OCI-LY3 (cell line): ENCODE measurements around the gene NMT1.

Experiments used
- H2AFZ ChIP-seq: fragments of 200-600, 300-600 bp; shearing (Covaris generic); 2 replicates; pipeline ENCODE4 v1.6.0; 2014; ENCODE audit warnings: antibody characterized with exemption, low read depth, low read length
- H3K27ac ChIP-seq: fragments of 200-600, 300-600 bp; sonication (generic); 2 replicates; pipeline ENCODE4 v1.5.1; 2014; ENCODE audit warnings: mild to moderate bottlenecking, low read length, moderate library complexity, mixed read lengths
- H3K27me3 ChIP-seq: fragments of 200-600, 300-600 bp; sonication (generic); 2 replicates; pipeline ENCODE4 v1.6.1; 2014; ENCODE audit warnings: low read depth, low read length, mixed read lengths
- H3K36me3 ChIP-seq: fragments of 200-600, 300-600 bp; sonication (generic); replicated peaks from 2 replicates; pipeline ENCODE3; 2014; ENCODE audit warnings: low read depth, low read length, mixed read lengths
- H3K4me1 ChIP-seq: fragments of 300-600, 200-600 bp; sonication (generic); 2 replicates; pipeline ENCODE4 v1.6.1; 2014; ENCODE audit warnings: low read length, mixed read lengths
- H3K4me2 ChIP-seq: fragments of 200-600, 300-600 bp; sonication (generic); 2 replicates; pipeline ENCODE4 v1.6.1; 2014; ENCODE audit warnings: low read length, mixed read lengths
- H3K4me3 ChIP-seq: fragments of 300-600, 200-600 bp; sonication (generic); 2 replicates; pipeline ENCODE4 v1.5.1; 2014; ENCODE audit warnings: antibody characterized with exemption, mild to moderate bottlenecking, low read length, moderate library complexity
- H3K79me2 ChIP-seq: fragments of 300-600, 200-600 bp; shearing (Covaris generic); 2 replicates; pipeline ENCODE4 v1.6.1; 2014; ENCODE audit warnings: mild to moderate bottlenecking, low read length, mixed read lengths
- H3K9ac ChIP-seq: fragments of 300-600, 200-600 bp; shearing (Covaris generic); 2 replicates; pipeline ENCODE4 v1.6.0; 2014; ENCODE audit warnings: mild to moderate bottlenecking, low read length, moderate library complexity
- H3K9me3 ChIP-seq: fragments of 200-600, 300-600 bp; shearing (Covaris generic); 2 replicates; pipeline ENCODE4 v1.6.1; 2014; ENCODE audit warnings: low read length, mixed read lengths; ENCODE audit not compliant: insufficient read depth
- H4K20me1 ChIP-seq: fragments of 200-600, 300-600 bp; sonication (generic); 2 replicates; pipeline ENCODE4 v1.6.1; 2016; ENCODE audit warnings: low read length, mixed read lengths; ENCODE audit not compliant: insufficient read depth
- CTCF ChIP-seq: fragments of 200-600, 300-600 bp; sonication (generic); IDR thresholded peaks from 2 replicates; pipeline ENCODE4 v1.5.1; 2014; ENCODE audit warnings: antibody characterized with exemption, low read length, low read depth
- EZH2phosphoT487 ChIP-seq: fragments of 200-600 bp; shearing (Covaris generic); IDR thresholded peaks from 2 replicates; pipeline ENCODE4 v1.6.1; 2018; ENCODE audit warnings: antibody characterized with exemption, mixed run types, low read depth

The NMT1 gene

GRCh38 chr17:45135192-45135977 lies 74.3 kb downstream of the NMT1 start, which contains the start of gene ACBD4:
Gene ACBD4, plus strand, starts transcription at chr17:45135687. Its CDS starts 458 bp downstream, at chr17:45136145.
- peaks cover 10% of the 10 kb centered on the region for H3K4me1 ChIP-seq
- H3K36me3 ChIP-seq, result no peaks in the 10 kb centered on the region
- peak within 1 kb of the TSS; percentile 83 for H3K9ac ChIP-seq
- H3K4me2 ChIP-seq, result peak within 1 kb of the TSS; percentile 100
- no peaks in the 10 kb centered on the region for H3K79me2 ChIP-seq
- H3K27me3 ChIP-seq, result no peaks in the 10 kb centered on the region
- TF ChIP-seq EZH2phosphoT487 (no peak), CTCF (peak; percentile 100)
- no peaks in the 10 kb centered on the region for H3K9me3 ChIP-seq
- H3K27ac ChIP-seq, result 0 out of 2 replicates have a peak within 1 kb of the TSS, but pooled peaks have one; percentile 5
- H3K4me3 ChIP-seq, result peak within 1 kb of the TSS; percentile 85
- peak within 1 kb of the TSS; percentile 50; the same call in 1 of the 2 replicates for H2AFZ ChIP-seq
- no peaks in the 10 kb centered on the region for H4K20me1 ChIP-seq

- no peaks in the 10 kb centered on the region for H4K20me1 ChIP-seq
- peak overlapping the region; percentile 50; the same call in 1 of the 2 replicates for H2AFZ ChIP-seq
- H3K9me3 ChIP-seq, result no peaks in the 10 kb centered on the region
- H3K4me2 ChIP-seq, result peak overlapping the region; percentile 100
- H3K36me3 ChIP-seq, result no peaks in the 10 kb centered on the region
- H3K27ac ChIP-seq, result 0 out of 2 replicates have a peak overlapping the region, but pooled peaks have one; percentile 5
- TF ChIP-seq EZH2phosphoT487, result no peak
- no peak for TF ChIP-seq CTCF
- peak overlapping the region; percentile 83 for H3K9ac ChIP-seq
- peaks cover 10% of the 10 kb centered on the region for H3K4me1 ChIP-seq
- H3K79me2 ChIP-seq, result no peaks in the 10 kb centered on the region
- H3K4me3 ChIP-seq, result peak overlapping the region; percentile 85
- H3K27me3 ChIP-seq, result no peaks in the 10 kb centered on the region
Observed at GRCh38 chr17:45135978-45136791, 75.1 kb downstream of the NMT1 start.

GRCh38 chr17:45136846-45137560 lies 75.9 kb downstream of the NMT1 start:
- Histone ChIP-seq H2AFZ (no peak overlapping the region), H3K79me2 (no peaks in the 10 kb centered on the region), H4K20me1 (no peaks in the 10 kb centered on the region), H3K36me3 (no peaks in the 10 kb centered on the region), H3K9me3 (no peaks in the 10 kb centered on the region), H3K4me2 (no peak overlapping the region), H3K4me3 (no peak overlapping the region), H3K27me3 (no peaks in the 10 kb centered on the region), H3K27ac (no peak overlapping the region), H3K9ac (no peak overlapping the region), H3K4me1 (peaks cover 8% of the 10 kb centered on the region)
- no peak for TF ChIP-seq EZH2phosphoT487
- no peak for TF ChIP-seq CTCF
